GM13977 (cell line): Measurements from ENCODE around the gene COL26A1.
"Not testable (repeated sequence)": the region's sequence is repeated elsewhere in the genome, so short reads cannot be mapped to it uniquely, and the experiment has no call there.

Experiments
- DNase-seq: peaks from one replicate; pipeline ENCODE4 v3.0.0; 2012; ENCODE audit warnings: low spot score
- CTCF ChIP-seq: IDR thresholded peaks from 2 replicates; pipeline ENCODE4 v1.5.1; 2012; ENCODE audit warnings: mild to moderate bottlenecking, control low read depth; ENCODE audit not compliant: insufficient read depth; ENCODE audit errors: extremely low read depth, missing control alignments
- in situ Hi-C: fragments of 300-500 bp; cut with MboI; formaldehyde crosslinking; loops from one replicate; pipeline ENCODE4 v1.12.0; 2022; ENCODE audit warnings: low sequenced_read_pairs, low pct_unique_long_range_greater_than_20kb, mixed read lengths, inconsistent platforms; ENCODE audit not compliant: unreplicated experiment

The COL26A1 gene

GRCh38 chr7:101602082-101602481 is 239.4 kb downstream of the COL26A1 start:
- DNase-seq = no peak
- in situ Hi-C loops = no loop called here

GRCh38 chr7:101602484-101603241 is 240.0 kb downstream of the COL26A1 start:
- DNase-seq = peak; percentile 83
- in situ Hi-C loops = no loop called here
- peak; percentile 98 for TF ChIP-seq CTCF

More at GRCh38 chr7:101602082-101602481, 239.4 kb downstream of the COL26A1 start:
- TF ChIP-seq CTCF = no peak

GRCh38 chr7:101604331-101604933 is 241.8 kb downstream of the COL26A1 start:
- no peak for TF ChIP-seq CTCF
- in situ Hi-C loops = no loop called here
- DNase-seq = no peak

- in situ Hi-C loops, DNase-seq: not testable (repeated sequence)
These were observed 242.3 kb downstream of the COL26A1 start for GRCh38 chr7:101604934-101605332.

GRCh38 chr7:101605611-101606497 is 243.2 kb downstream of the COL26A1 start:
- no peak for TF ChIP-seq CTCF
- DNase-seq = no peak
- in situ Hi-C loops = no loop called here

GRCh38 chr7:101606498-101606923 is 243.8 kb downstream of the COL26A1 start:
- DNase-seq = no peak
- in situ Hi-C loops = no loop called here
- no peak for TF ChIP-seq CTCF
